GM19463 (cell line): ENCODE results near the gene PYGL.
A peak's percentile ranks its signal among the peaks of the same experiment; 100 is the strongest.
"Not testable (repeated sequence)": the region's sequence is repeated elsewhere in the genome, so short reads cannot be mapped to it uniquely, and the experiment has no call there.

Experiments
- ATAC-seq: cut with Tn5 transposase; IDR thresholded peaks from one replicate; pipeline ENCODE4 v1.9.1; 2021; ENCODE audit warnings: mild to moderate bottlenecking, moderate library complexity; ENCODE audit not compliant: unreplicated experiment

Gene PYGL

GRCh38 chr14:50943943-50944646, at the start of gene PYGL:
TSS of gene PYGL (minus strand) at chr14:50944483. CDS start at chr14:50944403, 80 bp downstream.
- ATAC-seq, result peak; percentile 72

DNA sequence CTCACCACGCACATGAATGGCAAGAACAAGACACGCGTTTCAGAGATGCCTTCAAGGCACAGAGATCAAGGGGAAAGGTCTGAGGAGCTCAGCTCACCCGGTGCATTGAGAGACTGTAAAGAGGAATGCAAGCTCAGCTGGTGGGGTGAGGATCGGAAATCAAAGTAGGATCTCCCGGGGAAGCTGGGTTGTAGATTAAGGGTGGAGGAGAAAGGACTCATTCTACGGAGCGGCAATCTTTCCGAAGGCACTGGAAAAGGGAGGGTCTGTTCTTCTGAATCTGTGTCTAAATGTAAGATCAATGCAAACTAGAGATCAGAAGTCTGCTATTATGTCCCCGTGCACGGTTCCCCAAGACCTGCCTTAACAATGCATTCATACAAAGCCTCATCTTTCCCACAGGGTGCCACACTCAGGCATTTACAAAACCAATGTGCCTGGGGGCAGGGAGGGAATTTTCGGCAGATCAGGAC, 41.6 kb upstream of the PYGL start:
- no peak for ATAC-seq

DNA sequence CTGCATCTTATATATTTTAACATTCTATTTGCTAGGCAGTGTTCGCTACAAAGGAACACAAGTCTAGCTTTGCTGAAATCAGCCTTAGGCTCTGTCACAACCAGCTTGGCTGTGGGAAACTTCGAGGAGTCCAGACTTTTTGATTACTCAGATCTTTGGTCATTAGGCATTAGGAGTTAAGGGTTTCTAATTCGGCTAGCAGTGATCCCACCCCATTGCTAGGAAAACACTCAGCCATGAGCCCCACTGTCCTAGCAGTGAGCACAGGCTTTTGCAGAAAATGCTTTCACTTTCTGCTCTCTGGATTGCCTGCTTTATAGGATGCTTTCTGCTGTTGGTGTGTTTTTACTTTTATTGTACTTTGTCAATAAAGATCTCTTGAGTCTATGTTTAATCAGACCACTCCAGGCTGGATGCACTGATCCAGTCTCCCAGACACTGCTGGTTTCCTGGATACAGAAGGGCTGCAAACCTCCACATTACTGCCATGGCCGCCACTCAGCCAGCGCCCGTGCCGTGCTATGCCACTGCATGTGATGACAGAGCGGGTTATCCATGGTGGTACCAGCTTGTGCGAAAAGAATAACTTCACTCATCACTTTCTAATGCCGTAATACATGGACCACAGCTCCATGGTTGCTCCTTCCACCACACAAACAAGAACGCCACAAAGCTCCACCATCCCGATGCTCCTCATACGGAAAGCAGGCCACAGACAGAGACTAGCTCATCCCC, 41.0 kb upstream of the PYGL start:
- no peak for ATAC-seq

DNA sequence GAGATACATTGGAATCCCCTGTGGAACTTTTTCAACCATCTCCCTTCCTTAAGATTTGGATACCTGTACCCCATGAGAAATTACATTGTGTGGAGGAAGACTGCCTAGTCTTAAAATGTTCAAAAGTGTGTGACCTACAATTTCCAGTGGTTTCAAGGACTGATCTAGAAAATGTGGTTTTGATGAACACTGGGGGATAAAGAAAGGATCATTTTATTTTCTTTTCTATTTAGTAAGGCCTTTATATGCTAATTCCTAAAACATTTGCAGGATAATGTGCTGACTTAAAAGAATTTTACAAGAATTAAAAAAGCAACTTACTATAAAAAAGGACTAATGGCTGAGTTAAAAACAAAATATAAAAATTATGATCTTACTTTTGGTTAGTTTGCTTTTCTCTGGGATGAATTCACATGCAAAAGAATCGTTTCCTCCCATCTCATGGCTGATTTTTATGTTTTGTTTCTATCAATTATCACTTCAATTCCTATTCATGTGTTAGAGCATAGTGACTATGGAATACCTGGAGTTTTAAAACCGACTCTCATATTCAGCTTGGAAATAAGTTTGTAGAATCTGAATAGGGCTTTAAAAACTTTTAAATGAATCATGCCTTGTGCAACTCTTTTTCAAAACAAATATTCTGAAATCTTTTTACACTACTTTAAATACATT, 39.9 kb upstream of the PYGL start:
- ATAC-seq, result no peak

GRCh38 chr14:50979941-50980850, 35.9 kb upstream of the PYGL start:
- no peak for ATAC-seq

DNA sequence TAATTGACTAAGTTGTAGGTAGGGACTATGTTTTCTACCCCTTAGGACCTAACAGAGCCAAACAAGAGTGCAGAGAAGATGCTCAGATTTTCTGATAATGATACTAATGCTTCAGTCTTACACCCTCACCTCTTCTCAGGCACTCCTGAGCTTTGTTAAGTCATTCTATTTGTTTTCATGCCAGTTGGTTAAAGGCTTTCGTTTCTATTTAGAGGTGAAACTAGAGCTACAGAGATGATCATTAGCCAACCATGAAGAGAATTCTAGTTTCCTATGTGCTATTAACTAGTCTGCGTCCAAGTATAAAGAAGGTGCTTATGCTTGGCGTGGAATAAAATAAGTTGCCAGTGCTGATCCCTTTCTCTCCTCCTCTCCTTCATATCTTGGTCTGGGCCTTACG, 34.6 kb upstream of the PYGL start:
- peak; percentile 86 for ATAC-seq

GRCh38 chr14:50978529-50978871, 34.2 kb upstream of the PYGL start:
- ATAC-seq, result no peak

DNA sequence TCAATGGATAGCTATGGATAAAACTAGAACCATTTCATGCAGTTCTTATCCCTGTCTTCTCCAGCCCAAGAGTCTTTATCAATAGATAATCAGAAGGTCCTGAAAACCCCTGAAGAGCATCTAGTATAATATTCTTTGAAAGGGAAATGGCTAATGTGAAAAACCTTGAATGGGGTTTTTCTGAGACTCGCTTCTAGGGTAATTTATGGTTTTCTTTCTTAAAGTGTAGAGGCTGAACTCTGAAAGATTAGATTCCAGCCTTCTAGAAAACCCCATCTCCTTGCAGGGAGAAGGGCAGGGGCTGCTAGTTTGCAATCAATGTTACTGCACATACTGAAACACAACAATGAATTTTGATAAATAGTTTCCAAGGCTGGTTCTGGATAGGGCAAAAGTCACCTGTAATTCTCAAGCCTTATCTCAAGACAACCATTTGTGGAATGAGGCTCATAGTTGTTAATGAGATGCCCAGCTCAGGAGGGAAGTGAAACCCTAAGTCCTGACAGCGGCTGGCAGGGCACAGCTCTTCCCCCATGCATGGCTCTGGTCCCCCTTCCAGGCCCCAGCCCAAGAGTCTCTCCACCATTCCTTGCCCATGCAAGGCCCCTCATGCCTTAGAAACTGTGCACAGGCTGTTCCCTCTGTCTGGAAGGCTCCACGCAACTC, 33.7 kb upstream of the PYGL start:
- ATAC-seq, result peak; percentile 74

DNA sequence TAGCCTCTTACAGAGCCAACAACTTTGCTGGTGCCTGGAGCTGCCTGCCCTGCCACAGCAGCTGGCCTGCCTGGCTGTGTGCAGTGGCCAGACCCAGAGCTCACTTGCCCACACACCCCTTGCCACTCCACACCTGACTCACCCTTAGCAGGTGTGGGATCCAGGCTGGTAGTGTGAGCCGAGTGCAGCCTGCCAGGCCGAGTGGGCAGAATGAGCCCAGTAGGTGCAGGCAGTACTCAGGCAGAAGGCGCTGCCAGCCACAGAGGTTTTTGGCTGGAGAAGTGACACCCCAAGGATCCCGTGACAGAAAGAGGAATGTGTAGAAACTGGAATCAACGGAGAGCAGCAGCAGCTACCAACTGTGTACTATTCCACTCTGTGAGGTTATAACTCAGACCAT, 29.8 kb upstream of the PYGL start:
- ATAC-seq, result no peak

DNA sequence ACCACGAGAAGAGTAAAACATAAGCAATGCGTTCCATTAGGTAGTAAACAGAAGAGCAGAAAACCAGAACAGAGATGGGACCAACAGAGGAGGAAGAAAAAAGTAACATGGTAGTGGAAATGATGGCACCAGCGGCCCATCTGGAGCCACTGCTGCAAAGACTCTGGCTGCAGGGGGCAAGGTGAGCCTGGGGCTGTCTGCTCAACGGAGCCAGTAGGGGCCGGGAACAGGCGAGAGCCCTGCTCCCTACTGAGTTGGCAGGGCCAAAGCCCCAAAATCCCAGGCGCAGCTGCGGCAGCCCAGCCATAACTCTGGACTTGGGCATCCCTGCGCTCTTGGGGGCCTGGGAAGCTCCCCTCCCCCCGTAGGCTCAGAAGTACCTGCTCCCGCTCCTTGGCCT, 28.5 kb upstream of the PYGL start:
- ATAC-seq, result no peak

GRCh38 chr14:50970886-50971781, 26.9 kb upstream of the PYGL start:
- no peak for ATAC-seq

DNA sequence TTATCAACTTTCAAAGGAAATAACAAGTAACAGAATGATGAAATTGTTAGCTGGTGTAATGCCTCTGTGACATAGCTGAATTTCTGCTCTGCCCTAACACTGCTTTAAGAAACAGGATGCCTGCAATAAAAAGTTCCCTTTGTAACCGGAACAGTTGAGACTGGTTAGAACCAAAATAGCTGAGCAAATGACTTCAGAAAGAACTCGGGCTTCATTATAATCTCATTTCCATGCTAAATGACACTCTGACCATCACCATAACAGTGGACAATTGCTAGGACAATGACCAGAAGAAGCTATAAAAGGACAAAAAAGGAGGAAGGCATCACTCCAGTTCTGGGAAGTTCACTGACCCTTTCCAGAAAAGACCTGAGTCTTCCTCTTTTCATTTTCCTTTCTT, 23.5 kb upstream of the PYGL start:
- no peak for ATAC-seq

- no peak for ATAC-seq
These were observed 22.8 kb upstream of the PYGL start for GRCh38 chr14:50967103-50967502.

- no peak for ATAC-seq
These were observed 20.6 kb upstream of the PYGL start for GRCh38 chr14:50964683-50965390.

- no peak for ATAC-seq
These were observed 19.6 kb upstream of the PYGL start for GRCh38 chr14:50963919-50964318.

DNA sequence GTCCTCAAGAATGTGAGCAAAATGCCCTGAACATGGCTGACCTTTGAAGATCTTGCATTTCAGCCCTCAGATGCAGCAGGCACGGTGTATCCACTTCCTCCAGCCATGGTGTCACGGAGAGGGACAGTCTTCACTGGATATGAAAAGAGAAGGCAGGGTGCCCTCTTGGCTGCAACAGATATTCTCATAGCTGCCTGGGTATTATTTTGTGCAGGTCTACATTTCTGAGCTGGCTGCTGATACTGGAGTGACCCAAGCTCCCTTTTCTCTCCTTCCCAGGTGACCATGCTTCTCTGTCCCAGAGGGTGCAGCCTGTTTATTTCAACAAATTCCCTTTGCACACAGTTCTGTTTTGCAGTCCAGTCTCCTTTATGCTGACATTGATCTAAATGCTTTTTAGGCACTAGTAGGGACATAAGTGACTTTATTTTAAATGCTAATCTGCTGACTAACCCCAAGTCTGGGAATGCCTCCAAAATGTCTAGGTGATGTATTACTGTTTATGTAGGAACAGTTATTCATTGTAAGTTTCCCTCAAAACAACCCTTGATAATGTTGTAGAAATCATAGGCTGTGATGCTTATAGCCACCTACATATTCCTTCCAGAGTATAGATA, 17.4 kb upstream of the PYGL start:
- ATAC-seq, result no peak

- no peak for ATAC-seq
These were observed 13.0 kb upstream of the PYGL start for GRCh38 chr14:50957296-50957695.

- not testable (repeated sequence) for ATAC-seq
These were observed 12.1 kb upstream of the PYGL start for GRCh38 chr14:50956421-50956820.
